ENCODE data around the gene ZNF43.
"Not testable (repeated sequence)": the region's sequence is repeated elsewhere in the genome, so short reads cannot be mapped to it uniquely, and the experiment has no call there.

Gene ZNF43

GRCh38 chr19:21835810-21836444 is at the start of gene ZNF43:
Gene ZNF43 (minus strand): TSS chr19:21836182. CDS start chr19:21836038, 144 bp downstream.
- peak; percentile 28 for DNase-seq (ENCODE audit: low spot score)

DNA sequence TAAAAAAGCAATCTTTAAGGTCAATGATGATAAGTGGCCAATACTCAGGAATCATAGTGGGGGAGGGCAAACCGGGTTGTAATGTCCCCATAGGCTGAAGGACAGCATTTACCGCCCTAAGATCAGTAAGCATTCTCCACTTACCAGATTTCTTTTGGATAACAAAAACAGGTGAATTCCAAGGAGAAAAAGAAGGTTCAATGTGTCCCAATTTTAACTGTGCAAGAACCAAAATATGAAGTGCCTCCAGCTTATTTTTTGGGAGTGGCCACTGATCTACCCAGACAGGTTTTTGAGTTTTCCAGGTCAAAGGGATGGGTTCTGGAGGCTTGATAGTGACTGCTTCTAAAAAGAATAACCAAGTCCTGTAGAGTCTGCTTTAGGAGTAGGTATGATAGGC is 49.5 kb upstream of the ZNF43 start:
- not testable (repeated sequence) for DNase-seq (ENCODE audit: low spot score)

DNA sequence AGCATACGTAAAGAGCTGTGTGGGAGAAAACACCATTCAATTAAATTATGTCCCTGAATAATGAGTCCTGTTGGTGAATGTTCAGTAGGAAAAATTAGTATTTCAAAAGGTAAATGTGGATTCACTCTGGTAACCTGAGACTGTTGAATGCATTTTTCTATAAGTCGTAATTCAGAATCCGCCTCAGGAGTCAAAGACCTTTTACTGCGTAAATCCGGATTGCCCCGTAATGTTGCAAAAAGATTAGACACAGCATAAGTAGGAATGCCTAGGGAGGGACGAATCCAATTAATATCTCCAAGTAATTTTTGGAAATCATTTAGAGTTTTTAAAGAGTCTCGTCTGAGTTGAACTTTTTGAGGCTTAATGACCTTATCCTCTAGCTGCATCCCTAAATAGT is 48.8 kb upstream of the ZNF43 start:
- not testable (repeated sequence) for DNase-seq (ENCODE audit: low spot score)

DNA sequence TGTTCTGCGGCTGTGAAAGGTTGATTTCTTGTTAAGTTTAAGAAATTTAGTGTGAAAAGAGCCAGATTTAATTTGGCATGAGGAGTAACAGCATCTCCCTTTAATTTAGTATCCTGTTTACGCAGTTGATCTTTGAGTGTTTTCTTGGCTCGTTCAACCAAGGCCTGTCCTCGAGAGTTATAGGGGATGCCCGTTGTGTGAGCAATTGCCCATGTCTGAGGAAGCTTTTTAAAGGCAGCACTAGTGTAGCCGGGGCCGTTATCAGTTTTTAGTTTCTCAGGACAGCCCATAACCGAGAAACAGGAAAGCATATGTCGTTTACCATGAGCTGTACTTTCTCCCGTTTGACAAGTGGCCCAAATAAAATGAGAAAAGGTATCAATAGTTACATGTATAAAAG is 47.5 kb upstream of the ZNF43 start:
- no peak for DNase-seq (ENCODE audit: low spot score)

DNA sequence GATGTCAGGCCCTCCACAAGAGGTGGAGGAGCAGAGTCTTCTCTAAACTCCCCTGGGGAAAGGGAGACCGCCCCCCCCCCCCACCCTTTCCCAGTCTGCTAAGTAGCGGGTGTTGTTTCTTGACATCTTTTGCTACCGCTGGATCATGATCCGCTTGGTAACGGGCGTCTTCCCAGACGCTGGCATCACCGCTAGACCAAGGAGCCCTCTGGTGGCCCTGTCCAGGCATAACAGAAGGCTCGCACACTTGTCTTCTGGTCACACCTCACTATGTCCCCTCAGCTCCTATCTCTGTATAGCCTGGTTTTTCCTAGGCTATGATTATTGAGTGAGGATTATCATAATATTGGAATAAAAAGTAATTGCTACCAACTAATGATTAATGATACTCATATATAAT is 44.8 kb upstream of the ZNF43 start:
- not testable (repeated sequence) for DNase-seq (ENCODE audit: low spot score)

DNA sequence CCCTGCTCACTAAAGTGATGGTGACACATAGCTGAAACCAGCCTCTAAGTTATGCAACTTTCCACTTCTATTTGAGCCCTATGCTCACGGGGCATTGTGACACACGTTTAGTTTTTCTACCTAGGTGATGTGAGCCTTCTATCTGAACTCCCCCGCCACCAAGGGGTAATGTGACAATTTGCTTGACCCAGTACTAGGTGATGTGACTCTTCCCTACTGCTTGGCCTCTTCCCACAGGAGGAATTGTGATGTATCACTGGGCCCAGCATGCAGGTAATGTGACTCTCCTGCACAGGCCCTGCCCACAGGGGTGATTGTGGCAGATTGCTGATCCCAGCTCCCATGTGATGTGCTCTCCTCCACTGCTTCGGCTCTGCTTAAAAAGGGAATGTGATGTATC is 42.7 kb upstream of the ZNF43 start:
- no peak for DNase-seq (ENCODE audit: low spot score)

GRCh38 chr19:21877976-21878375 is 42.0 kb upstream of the ZNF43 start:
- no peak for DNase-seq (ENCODE audit: low spot score)

DNA sequence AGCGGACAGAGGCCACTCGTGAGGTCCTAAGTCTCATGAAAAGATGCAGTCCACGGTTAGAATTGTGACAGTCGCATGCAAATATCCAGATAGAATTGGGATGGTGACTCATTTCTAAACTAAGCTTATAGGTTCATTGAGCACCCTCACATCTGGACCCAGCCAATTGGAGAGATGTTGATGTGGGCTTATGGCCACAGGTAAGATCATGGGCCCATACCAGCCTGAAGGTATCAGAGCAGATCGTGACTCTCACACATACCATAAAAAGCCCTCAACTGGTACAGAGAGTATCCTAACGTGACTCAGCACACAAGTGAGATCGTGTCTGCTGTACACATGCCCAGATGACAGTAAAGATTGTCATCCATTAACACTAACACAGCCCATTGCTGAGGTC is 40.6 kb upstream of the ZNF43 start:
- not testable (repeated sequence) for DNase-seq (ENCODE audit: low spot score)

- DNase-seq (ENCODE audit: low spot score) = no peak
These were observed 21.0 kb upstream of the ZNF43 start for GRCh38 chr19:21856773-21857514.

DNA sequence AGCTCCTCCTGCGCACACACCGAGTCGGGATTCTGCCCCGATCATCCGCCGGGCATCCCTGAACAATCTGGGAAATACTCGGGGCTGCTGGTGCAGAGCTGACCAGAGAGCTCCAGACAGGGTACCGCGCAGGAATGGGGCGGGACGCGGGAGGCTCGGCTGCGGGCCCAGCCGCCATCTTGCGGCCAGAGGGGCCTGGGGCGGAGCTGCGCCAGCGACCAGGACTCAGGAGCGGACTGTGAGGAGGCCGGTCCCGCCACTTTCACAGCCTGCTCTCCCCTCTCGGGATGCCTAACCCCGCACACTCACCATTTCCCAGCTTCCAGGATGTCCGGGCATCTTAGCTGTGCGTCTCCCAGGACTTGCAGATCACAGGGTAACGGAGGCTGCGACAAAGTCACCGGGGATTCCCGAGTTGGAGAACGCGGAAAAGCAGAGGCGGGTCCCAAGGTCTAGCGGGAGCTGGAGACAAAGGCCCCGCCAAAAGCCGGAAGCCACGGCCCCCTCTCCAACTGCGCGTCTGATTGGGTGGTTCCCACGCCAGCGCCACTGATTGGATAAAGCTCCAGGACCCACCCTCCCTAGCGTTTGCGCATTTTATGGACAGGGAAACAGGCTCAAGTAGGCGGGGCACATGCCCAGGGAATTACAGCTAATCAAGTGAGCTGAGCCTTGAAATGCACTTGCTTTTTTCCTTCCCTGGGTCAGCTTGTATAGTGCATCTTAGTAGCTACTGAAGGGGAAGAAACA is 15.8 kb upstream of the ZNF43 start:
- DNase-seq (ENCODE audit: low spot score) = peak; percentile 28

GRCh38 chr19:21850656-21851255 is 14.8 kb upstream of the ZNF43 start:
- DNase-seq (ENCODE audit: low spot score) = no peak

DNA sequence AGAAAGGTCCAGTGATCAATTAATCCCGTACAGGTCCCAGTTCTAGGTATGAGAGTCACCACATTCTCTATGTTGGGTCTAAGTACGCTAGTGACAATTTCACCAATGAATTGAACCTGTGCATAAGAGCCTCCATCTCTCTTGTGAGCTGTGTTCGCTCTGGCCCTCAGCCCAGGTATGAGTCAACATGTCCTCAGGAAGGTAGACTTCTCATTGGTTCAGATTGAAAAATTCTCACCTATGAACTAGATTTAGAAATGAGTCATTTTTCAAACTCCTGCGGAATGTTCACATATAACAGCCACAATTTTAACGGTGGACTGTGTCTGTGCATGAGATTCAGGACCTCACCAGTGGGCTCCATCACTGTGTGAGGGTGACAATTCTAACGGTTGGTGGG is 12.7 kb upstream of the ZNF43 start:
- no peak for DNase-seq (ENCODE audit: low spot score)

DNA sequence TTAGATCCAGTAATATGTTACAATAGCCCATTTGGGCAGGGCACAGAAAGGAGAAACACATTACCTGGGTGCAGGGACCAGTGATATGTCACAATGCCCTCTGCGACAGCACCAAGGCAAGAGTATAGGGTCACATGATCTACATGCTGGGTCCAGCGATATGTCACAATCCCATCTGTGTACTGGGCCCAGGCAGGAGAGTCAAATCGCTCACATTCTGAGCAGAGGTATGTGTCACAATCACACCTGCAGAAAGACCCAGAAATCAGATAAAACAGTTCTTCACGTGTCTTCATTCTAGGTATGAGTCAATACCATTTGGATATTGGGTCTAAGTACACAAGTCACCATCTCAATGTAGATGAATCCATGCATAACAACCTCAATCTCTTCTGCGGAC is 7.1 kb upstream of the ZNF43 start:
- DNase-seq (ENCODE audit: low spot score) = no peak

- DNase-seq (ENCODE audit: low spot score) = no peak
These were observed 5.6 kb upstream of the ZNF43 start for GRCh38 chr19:21841488-21842097.

GRCh38 chr19:21841081-21841480 is 5.1 kb upstream of the ZNF43 start:
- no peak for DNase-seq (ENCODE audit: low spot score)

GRCh38 chr19:21839976-21840375 is 4.0 kb upstream of the ZNF43 start:
- no peak for DNase-seq (ENCODE audit: low spot score)

GRCh38 chr19:21838646-21839045 is 2.7 kb upstream of the ZNF43 start:
- no peak for DNase-seq (ENCODE audit: low spot score)

DNA sequence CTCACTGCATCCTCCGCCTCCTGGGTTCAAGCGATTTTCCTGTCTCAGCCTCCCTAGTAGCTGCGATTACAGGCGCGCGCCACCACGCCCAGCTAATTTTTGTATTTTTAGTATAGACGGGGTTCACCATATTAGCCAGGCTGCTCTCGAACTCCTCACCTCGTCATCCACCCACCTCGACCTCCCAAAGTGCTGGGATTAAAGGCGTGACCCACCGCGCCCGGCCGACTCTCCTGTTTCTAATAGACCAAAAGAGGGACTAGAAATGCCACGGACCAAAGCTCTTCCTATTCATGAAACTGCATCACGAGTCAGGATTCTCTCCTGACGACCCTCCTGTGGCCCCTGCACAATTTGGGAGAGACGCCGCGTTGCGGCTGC is 563 bp downstream of the ZNF43 start:
- DNase-seq (ENCODE audit: low spot score) = no peak

GRCh38 chr19:21833733-21834132 is 2.2 kb downstream of the ZNF43 start:
- DNase-seq (ENCODE audit: low spot score) = no peak

- no peak for DNase-seq (ENCODE audit: low spot score)
These were observed 11.3 kb downstream of the ZNF43 start for GRCh38 chr19:21824679-21825078.

GRCh38 chr19:21823224-21823623 is 12.8 kb downstream of the ZNF43 start:
- no peak for DNase-seq (ENCODE audit: low spot score)

DNA sequence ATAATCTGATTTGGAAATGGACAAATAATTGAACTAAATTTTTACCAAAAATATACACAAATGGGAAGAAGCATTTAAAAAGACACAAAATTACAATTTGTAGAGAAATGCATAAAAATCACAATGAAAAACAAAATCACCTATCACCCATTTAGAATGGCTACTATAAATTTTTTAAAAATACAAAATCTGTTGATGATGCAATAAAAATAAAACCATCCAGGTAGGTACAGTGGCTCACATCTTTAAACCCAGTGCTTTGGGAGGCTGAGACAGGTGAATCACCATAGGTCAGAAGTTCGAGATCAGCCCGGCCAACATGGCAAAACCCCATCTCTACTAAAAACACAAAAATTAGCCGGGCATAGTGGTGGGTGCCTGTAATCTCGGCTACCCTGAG is 23.5 kb downstream of the ZNF43 start:
- no peak for DNase-seq (ENCODE audit: low spot score)
